A549 treated with CpdA at 1 μM for 4 hours (cell line): Measurements from ENCODE around the gene CMTR1. TPM values are rescaled to one million over a fixed set of nuclear protein-coding genes. Genes with fewer than 3 reads are reported as not detected.

Experiments
- total RNA-seq: library from RNA; stranded (reverse); fragments of 200-300 nt; extraction: Qiagen RNA extraction; gene quantifications from 5 replicates; pipeline ENCODE4 v1.2.3, GENCODE V29; 2022; ENCODE audit warnings: low read depth

The CMTR1 gene
- total RNA-seq: 15.1 to 17.7 TPM (median 17.5 TPM) in 5 replicates

GRCh38 chr6:37432916-37433656, at the start of gene CMTR1:
Gene CMTR1 (plus strand): TSS chr6:37433221. CDS start chr6:37435630, 2,409 bp downstream.

GRCh38 chr6:37499433-37500293, 66.6 kb downstream of the CMTR1 start, which contains the start of gene CCDC167:
Gene CCDC167 (minus strand): TSS chr6:37499893. CDS start chr6:37499863, 30 bp downstream.

Other genes starting within 250 kb of the CMTR1 start
- gene TBC1D22B, start 175.4 kb upstream of the CMTR1 start, total RNA-seq: 6.0 to 7.1 TPM (median 6.8 TPM) in 5 replicates
- 0.38 to 1.2 TPM (median 0.99 TPM) in 5 replicates for gene TMEM217, start 175.1 kb upstream of the CMTR1 start, total RNA-seq
- gene RNF8, start 79.2 kb upstream of the CMTR1 start, total RNA-seq: 21.7 to 25.3 TPM (median 22.9 TPM) in 5 replicates
- gene CCDC167, start 66.7 kb downstream of the CMTR1 start, total RNA-seq: 42.1 to 54.4 TPM (median 46.6 TPM) in 5 replicates